ENCODE data around the gene RALGPS1.

Gene RALGPS1

GRCh38 chr9:127124111-127124531 is 209.5 kb downstream of the RALGPS1 start:
- DNase-seq, result no peak

DNA sequence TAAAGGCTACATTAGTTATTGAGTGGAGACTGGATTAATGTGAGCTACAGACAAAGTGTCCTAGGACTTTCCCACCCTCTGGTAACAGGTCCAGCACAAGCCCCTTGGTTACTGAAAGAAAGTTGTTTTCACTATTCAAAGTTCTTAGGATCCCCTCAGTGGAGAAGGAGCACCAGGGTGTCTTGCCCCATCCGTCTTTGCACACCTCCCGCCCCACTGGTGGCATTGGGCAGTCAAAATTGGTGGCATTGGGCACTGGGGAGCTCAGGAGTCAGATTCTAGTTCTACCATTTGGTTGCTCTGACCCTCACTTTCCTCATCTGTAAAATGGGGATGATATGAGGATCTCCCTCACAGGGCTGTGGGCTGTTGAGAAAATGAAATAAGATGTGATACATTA is 210.2 kb downstream of the RALGPS1 start:
- no peak for DNase-seq

GRCh38 chr9:127126971-127127370 is 212.4 kb downstream of the RALGPS1 start:
- DNase-seq, result no peak

DNA sequence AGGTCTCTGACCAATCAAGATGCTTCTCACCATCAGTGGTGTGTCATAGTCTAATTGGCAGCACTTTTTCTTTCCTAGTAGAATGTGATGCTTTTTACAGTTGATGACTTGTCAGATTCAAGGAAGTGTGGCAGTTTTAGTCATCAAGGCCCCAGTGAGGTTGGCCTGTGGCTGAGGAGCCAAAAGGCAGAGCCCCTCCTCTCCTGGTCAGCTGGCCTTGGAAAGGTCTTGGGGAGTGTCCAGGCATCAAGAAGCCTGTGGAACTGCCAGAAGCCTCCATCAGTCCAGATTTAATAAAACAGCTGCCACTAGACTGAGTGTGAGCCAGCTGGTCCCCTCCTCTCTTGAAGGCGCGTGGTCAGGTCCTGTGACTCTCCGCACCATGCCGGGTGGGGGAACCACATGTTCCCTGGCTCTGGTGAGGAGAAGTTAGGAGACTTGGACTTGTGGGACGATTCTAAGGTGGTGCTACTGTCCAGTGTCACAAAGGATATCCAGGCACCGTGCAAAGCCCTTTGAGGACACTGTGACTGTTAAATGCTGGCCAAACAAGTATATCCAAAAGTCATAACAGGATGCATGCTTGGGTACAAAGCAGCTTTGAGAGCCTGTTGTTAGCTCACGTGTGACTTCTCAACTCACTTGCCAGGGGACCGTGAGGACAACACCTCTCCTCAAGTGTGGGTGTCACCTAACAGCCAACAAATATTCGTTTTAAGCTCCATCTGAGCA is 213.9 kb downstream of the RALGPS1 start:
- no peak for DNase-seq

GRCh38 chr9:127129073-127129717 is 214.6 kb downstream of the RALGPS1 start:
- DNase-seq, result no peak

GRCh38 chr9:127129718-127130085 is 215.1 kb downstream of the RALGPS1 start:
- DNase-seq, result no peak

DNA sequence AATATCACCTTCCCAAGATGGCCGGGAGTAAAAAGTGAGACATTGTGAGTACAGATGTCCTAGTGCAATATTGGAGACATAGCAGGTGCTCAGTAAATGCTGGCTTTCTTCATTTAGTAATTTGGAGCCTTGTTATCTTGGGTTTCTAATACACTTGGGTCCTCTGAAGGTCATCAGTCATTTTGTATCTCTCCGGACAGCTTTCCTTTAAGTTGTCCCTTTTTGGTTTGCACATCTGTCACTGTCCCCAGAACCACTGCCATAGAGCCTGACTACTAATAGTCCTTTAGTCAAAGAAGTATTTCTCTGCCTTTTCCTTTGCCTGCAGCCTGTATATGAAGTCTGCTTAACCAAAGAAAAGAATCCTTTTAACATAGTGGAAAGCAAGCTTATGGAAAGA is 215.7 kb downstream of the RALGPS1 start:
- DNase-seq, result no peak

- no peak for DNase-seq
Measured at GRCh38 chr9:127130661-127131538, 216.3 kb downstream of the RALGPS1 start.

DNA sequence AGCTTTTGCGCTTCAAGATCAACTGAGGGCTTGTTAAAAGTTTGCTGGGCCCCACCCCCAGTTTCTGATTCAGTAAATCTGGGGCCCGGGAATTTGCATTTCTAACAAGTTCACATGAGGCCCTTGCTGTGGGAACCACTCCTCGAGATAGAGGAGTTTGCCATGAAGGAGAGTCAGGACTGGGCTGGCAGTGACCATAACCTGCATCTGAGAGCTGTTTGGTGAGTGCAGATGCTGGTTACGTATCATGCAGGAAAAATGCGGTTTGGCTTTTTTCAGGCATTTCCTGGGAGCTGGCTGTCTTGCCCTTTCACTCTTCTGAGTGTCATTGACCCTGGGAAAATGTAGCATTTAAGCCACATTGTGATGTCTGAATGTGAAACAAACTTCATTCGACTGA is 217.3 kb downstream of the RALGPS1 start:
- DNase-seq, result no peak

GRCh38 chr9:127132375-127132774 is 217.8 kb downstream of the RALGPS1 start:
- no peak for DNase-seq

DNA sequence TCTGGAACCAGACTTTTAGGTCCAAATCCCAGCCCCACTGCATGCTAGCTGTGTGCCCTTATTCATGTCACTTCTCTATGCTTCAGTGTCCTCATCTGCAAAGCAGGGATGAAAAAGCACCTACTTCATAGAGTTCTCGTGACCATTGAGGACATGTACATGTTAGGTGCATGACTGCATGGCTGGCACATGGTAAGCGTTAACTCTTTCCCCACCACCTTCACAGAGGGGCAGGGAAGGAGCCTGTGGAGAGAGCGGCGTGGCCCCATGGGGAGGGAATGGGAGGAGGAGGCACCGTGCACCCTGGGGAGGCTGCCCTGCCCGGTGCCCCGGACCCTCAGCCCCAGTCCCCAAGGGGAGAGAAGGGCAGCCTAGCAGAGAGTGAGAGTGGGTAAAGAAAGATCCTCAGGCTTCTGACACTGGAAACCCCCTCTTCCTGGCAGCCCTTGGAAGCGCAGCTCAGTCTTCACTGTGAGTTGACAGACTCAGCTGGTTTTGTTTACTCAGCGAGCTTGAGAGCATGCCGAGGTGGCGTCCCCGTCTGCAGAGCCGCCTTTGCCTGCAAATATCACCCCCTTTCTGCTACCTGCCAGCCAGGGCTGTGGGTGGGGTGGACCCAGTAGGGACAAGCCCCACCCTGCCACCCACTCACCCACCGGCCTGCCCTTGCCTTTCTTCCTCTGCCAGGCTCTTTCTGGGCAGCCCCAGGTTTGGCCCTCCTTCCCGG is 218.5 kb downstream of the RALGPS1 start:
- DNase-seq, result no peak

DNA sequence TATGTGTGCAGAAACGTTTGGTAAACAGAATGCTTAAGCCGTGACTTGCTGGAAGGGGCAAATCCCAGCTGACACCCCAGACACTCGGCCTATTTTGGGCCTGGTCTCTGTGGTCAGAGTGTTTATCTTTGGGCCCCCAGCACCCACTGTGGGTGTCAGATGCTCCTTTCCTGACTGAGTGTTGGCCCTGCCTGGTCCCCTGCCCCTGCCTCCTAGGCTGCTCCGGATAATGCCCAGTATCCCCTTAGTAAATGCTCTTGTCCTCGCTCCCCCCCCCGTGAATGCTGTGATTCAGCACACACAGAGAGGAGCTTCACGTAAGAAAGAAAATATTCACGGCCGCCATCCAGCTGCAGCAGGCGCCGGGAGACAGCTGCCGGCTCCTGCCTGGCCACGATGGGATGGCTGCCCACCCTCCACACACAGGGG is 219.2 kb downstream of the RALGPS1 start:
- no peak for DNase-seq

GRCh38 chr9:127135056-127135745 is 220.6 kb downstream of the RALGPS1 start:
- no peak for DNase-seq

DNA sequence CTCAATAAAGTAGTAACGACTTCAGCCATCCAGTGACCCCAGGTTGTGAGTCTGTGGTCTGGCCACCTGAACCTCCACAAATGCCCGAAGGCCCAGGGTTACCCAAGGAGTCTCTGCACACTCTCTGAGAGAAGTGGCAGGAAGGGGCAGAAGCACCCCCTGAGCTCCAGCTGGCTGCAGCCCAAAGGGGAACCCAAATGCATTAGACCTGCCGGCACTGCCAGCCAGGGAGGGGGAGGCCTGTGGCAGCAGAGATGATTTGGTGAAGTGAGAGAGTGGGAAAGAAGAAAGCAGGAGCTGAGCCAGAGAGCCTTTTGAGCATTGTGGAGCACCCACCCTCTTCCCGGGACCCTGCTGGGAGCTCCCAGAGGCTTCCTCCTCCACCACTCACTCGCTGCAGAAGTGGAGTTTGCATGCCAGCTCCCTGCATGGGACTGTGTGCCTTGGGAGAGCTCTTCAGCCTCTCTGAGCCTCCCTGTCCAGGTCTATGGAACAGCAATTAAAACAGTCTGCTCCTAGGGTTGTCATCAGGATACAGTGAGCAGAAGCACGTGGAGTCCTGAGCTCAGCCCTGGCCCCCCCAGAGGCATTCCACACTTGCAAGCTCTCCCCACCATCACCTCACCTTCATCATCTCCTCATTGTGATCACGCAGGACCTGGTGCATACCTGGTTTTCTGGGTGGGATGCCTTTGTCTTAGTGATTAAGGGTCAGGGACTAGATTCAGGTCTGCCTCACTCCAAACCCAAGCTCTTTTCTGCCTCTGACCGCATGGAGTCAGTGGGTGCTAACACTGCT is 221.7 kb downstream of the RALGPS1 start:
- DNase-seq, result no peak

GRCh38 chr9:127136880-127137639 is 222.5 kb downstream of the RALGPS1 start:
- no peak for DNase-seq

DNA sequence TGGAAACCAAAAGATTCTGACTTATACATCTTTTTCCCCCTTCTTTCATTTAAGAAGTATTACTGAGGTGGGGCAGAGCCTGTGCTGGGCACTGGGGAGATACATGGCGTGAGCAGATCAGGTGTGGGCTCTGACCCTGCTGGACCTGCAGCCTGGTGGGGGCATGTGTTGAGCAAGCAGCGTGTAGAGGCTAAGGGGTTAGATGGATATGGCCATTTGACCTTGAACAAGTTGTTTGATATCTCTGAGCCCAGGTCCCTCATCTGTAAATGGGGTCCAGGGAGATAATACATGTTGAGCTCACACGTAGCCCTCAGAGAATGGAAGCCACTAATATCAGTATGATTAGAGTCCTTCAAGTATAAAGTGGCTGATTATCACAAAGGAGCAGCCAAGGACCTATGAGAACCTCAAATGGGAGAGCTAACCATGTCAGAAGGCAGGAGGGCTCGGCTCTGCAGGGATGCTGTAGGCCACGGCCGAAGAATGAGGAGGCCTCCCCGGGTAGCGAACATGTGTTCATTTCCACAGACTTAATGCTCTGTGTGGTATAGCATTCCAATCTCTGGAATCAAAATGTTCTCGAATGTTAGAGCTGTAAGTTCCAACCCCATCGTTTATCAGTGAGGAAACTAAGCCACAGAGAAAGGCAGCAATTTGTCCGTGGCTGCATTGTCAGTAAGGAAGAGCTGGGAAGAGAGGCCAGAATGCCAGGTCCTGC is 223.2 kb downstream of the RALGPS1 start:
- no peak for DNase-seq

DNA sequence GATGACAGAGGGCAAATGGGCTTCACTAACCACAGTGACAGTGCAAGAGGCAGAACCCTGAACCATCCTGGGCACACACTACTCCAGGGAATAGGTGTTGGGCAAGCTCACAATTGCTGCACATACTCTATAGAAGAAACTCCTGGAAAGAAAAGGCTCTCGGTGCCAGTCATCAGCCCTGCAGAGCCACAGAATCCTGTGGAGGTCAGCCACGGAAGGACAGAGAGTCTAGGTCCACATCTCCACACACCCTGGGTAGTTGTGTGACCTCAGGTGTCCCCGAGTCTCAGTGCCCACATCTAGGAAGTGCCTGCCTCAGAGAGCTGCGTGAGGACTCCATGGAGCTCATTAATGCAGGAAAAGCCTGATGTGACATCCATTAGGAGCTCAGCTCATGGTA is 223.9 kb downstream of the RALGPS1 start:
- no peak for DNase-seq

DNA sequence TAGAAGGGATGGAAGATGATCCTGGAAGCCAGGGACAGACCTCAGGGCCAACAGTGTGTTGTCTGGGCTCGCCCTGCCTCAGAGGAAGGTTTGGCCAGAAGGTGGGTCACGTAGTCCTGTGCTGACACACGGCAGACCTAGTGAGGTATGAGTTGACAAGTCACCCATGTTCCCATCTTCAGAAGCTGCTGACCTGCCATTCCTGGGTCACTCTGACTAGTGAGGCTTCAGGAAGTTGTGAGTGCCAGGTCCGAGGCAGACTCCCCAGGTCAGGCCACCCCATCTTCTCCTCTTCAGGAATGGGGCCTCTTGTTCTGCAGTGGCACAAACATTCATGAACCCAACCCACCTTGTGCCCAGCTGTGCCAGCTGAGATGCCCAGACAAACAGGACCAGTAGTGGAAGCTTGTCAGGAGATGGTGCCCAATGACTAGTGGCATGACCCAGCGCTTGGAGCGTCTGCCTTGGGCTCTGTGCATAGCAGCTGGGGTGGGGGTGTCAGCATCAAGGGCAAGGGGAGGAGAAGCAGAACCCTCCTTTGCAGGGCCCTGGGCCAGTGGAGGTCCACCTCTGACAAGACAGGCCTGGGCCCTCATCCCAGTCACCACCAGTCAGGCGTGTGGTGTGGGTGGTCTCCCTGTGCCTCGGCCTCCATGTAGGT is 224.6 kb downstream of the RALGPS1 start:
- no peak for DNase-seq

- no peak for DNase-seq
Measured at GRCh38 chr9:127139775-127140174, 225.2 kb downstream of the RALGPS1 start.
